GM23338 (cell line): Measurements from ENCODE around the gene NTM. TPM values are rescaled to one million over a fixed set of nuclear protein-coding genes. Genes with fewer than 3 reads are reported as not detected.

Experiments
- ATAC-seq: fragments of 200-7000 bp; cut with Tn5 transposase; 3 replicates; pipeline ENCODE4 v1.9.1; 2020
- DNase-seq: peaks from one replicate; pipeline ENCODE4 v3.0.0-alpha.2; 2015; ENCODE audit warnings: low spot score
- H2AFZ ChIP-seq: fragments of 200-600 bp; sonication (generic); 2 replicates; pipeline ENCODE4 v1.8.0; 2016; ENCODE audit warnings: antibody characterized with exemption, mild to moderate bottlenecking, moderate library complexity
- H3F3A ChIP-seq: fragments of 200-600 bp; sonication (generic); replicated peaks from 2 replicates; pipeline ENCODE4 v1.8.0; 2017; ENCODE audit warnings: antibody characterized with exemption, mixed run types, low read depth
- H3K27ac ChIP-seq: fragments of 200-600 bp; sonication (generic); 2 replicates; pipeline ENCODE4 v1.6.1; 2016; ENCODE audit warnings: low read depth
- H3K27me3 ChIP-seq: fragments of 200-600 bp; sonication (generic); 2 replicates; pipeline ENCODE4 v1.8.0; 2016; ENCODE audit warnings: mild to moderate bottlenecking, mixed run types, moderate library complexity; ENCODE audit not compliant: insufficient read depth
- H3K36me3 ChIP-seq: fragments of 200-600 bp; sonication (generic); 2 replicates; pipeline ENCODE4 v1.8.0; 2016; ENCODE audit warnings: mild to moderate bottlenecking; ENCODE audit not compliant: insufficient read depth
- H3K4me1 ChIP-seq: fragments of 200-600 bp; sonication (generic); 2 replicates; pipeline ENCODE4 v1.8.0; 2016; ENCODE audit warnings: mild to moderate bottlenecking, moderate library complexity; ENCODE audit not compliant: insufficient read depth
- H3K4me2 ChIP-seq: fragments of 200-600 bp; sonication (generic); 2 replicates; pipeline ENCODE4 v1.7.1; 2017; ENCODE audit warnings: mixed run types
- H3K4me3 ChIP-seq: fragments of 200-600 bp; sonication (generic); 2 replicates; pipeline ENCODE4 v1.6.1; 2016; ENCODE audit warnings: mixed run types
- H3K79me2 ChIP-seq: fragments of 200-600 bp; sonication (generic); replicated peaks from 2 replicates; pipeline ENCODE4 v1.8.0; 2017; ENCODE audit warnings: mild to moderate bottlenecking; ENCODE audit not compliant: insufficient read depth
- H3K9me2 ChIP-seq: fragments of 200-600 bp; sonication (generic); 2 replicates; pipeline ENCODE4 v1.8.0; 2017; ENCODE audit not compliant: insufficient read depth
- H4K20me1 ChIP-seq: fragments of 200-600 bp; sonication (generic); replicated peaks from 2 replicates; pipeline ENCODE4 v1.8.0; 2017; ENCODE audit warnings: mild to moderate bottlenecking; ENCODE audit not compliant: insufficient read depth
- H3K27ac Mint-ChIP-seq: 2 replicates; pipeline ENCODE4 v1.8.0; 2020; ENCODE audit warnings: inconsistent platforms, mild to moderate bottlenecking, moderate library complexity, mixed read lengths
- H3K27me3 Mint-ChIP-seq: 3 replicates; pipeline ENCODE4 v1.8.0; 2022; ENCODE audit warnings: low read depth, mild to moderate bottlenecking, moderate library complexity, mixed read lengths, inconsistent platforms; ENCODE audit not compliant: insufficient read depth, poor library complexity
- H3K36me3 Mint-ChIP-seq: 3 replicates; pipeline ENCODE4 v1.8.0; 2021; ENCODE audit warnings: low read depth, mild to moderate bottlenecking, inconsistent platforms, moderate library complexity, mixed read lengths
- H3K4me1 Mint-ChIP-seq: 3 replicates; pipeline ENCODE4 v1.8.0; 2020; ENCODE audit warnings: mild to moderate bottlenecking, inconsistent platforms, mixed read lengths
- H3K4me3 Mint-ChIP-seq: 3 replicates; pipeline ENCODE4 v1.8.0; 2021; ENCODE audit warnings: moderate library complexity, mild to moderate bottlenecking, inconsistent platforms, mixed read lengths
- H3K9me3 Mint-ChIP-seq: 3 replicates; pipeline ENCODE4 v1.8.0; 2020; ENCODE audit warnings: moderate library complexity, mild to moderate bottlenecking, inconsistent platforms, mixed read lengths
- CREB1 ChIP-seq: fragments of 250-450 bp; sonication (Bioruptor Pico); IDR thresholded peaks from 2 replicates; pipeline ENCODE4 v1.5.0; 2020; ENCODE audit warnings: low read depth, mild to moderate bottlenecking, moderate library complexity
- ETS1 ChIP-seq: IDR thresholded peaks from 2 replicates; pipeline ENCODE4 v1.6.1; 2016; ENCODE audit warnings: antibody characterized with exemption
- EZH2 ChIP-seq: fragments of 200-600 bp; sonication (generic); IDR thresholded peaks from one replicate; pipeline ENCODE4 v1.8.0; 2017; ENCODE audit warnings: antibody characterized with exemption, mild to moderate bottlenecking, low read depth; ENCODE audit not compliant: unreplicated experiment
- EZH2phosphoT487 ChIP-seq: fragments of 200-600 bp; sonication (generic); IDR thresholded peaks from one replicate; pipeline ENCODE4 v1.8.1; 2018; ENCODE audit warnings: antibody characterized with exemption; ENCODE audit not compliant: unreplicated experiment
- JUNB ChIP-seq: IDR thresholded peaks from one replicate; pipeline ENCODE4 v1.6.1; 2016; ENCODE audit warnings: antibody characterized with exemption; ENCODE audit not compliant: unreplicated experiment
- NANOG ChIP-seq: IDR thresholded peaks from 2 replicates; pipeline ENCODE4 v1.6.1; 2016; ENCODE audit warnings: antibody characterized with exemption, borderline replicate concordance
- POLR2AphosphoS5 ChIP-seq: IDR thresholded peaks from 2 replicates; pipeline ENCODE4 v1.6.1; 2016; ENCODE audit warnings: antibody characterized with exemption, low read depth
- STAT1 ChIP-seq: IDR thresholded peaks from one replicate; pipeline ENCODE4 v1.6.1; 2016; ENCODE audit warnings: antibody characterized with exemption; ENCODE audit not compliant: unreplicated experiment
- ZNF114 ChIP-seq: fragments of 250-450 bp; sonication (Bioruptor Pico); IDR thresholded peaks from 2 replicates; pipeline ENCODE4 v1.5.0; 2020; ENCODE audit warnings: mild to moderate bottlenecking, moderate library complexity
- ZNF331 ChIP-seq: fragments of 250-450 bp; sonication (Bioruptor Pico); IDR thresholded peaks from 2 replicates; pipeline ENCODE4 v1.5.0; 2020; ENCODE audit warnings: low read depth, mild to moderate bottlenecking, moderate library complexity
- polyA plus RNA-seq: library from polyadenylated mRNA; unstranded; fragments of >200 nt; fragmentation: Nextera tagmentation; extraction: Ambion mirVana; gene quantifications from 2 replicates; pipeline ENCODE4 v1.2.1, GENCODE V29; 2016
- total RNA-seq: library from RNA; depleted of rRNA; stranded (reverse); fragments of >200 nt; shearing (Covaris generic); gene quantifications from 2 replicates; pipeline ENCODE4 v1.2.3, GENCODE V29; 2014
- TF ChIP-seq, protein P1 (sequence below): fragments of 250-450 bp; sonication (Bioruptor Pico); IDR thresholded peaks from 2 replicates; pipeline ENCODE4 v1.5.0; 2020; ENCODE audit warnings: mild to moderate bottlenecking, moderate library complexity
- TF ChIP-seq, protein P2 (sequence below), 2 experiments: fragments of 200-600 bp in 1 of 2; sonication (generic) in 1 of 2; conservative IDR thresholded peaks; 2 replicates each; pipeline versions ENCODE4 v1.5.1 to v1.6.1; 2016 to 2017; ENCODE audit warnings: antibody characterized with exemption in 2 of 2, low read depth in 2 of 2, mild to moderate bottlenecking in 2 of 2, moderate library complexity in 1 of 2
- TF ChIP-seq, protein P3 (sequence below): IDR thresholded peaks from one replicate; pipeline ENCODE4 v1.6.1; 2018; ENCODE audit warnings: antibody characterized with exemption; ENCODE audit not compliant: unreplicated experiment

NTM gene
- total and polyA plus RNA-seq, 2 experiments from 2014 or later = 10.6 to 14.6 TPM

DNA sequence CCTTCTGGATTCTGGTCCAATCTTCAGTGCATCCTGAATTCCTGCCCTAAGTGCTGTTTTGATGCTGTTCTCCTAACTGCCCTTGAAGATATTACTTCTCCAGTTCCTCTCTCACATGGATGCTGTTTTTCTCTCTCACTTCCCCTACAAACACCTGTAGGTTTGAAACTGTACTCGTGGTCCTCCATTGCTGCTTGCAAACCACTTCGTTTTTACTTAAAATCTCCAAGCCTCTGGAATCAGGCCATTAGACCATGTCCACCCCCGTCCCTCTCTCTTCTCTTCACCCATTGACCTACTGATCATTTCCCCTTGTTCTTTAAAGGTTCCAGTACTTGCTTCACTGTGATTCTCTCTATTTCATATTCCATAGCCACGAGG, 988.1 kb downstream of the NTM start:
- H3K4me1 Mint-ChIP-seq = no peaks in the 10 kb centered on the region
- no peaks in the 10 kb centered on the region for H3K9me3 Mint-ChIP-seq

More for the DNA sequence above, 988.1 kb downstream of the NTM start:
- H3K4me3 Mint-ChIP-seq = no peak overlapping the region
- no peak overlapping the region for H3K27ac Mint-ChIP-seq
- Histone ChIP-seq H3K79me2 (no peaks in the 10 kb centered on the region), H3K9me2 (peaks cover 17% of the 10 kb centered on the region), H3K4me2 (no peak overlapping the region), H3K4me3 (no peak overlapping the region), H3K27ac (no peak overlapping the region), H4K20me1 (no peaks in the 10 kb centered on the region), H3K27me3 (no peaks in the 10 kb centered on the region), H3K36me3 (no peaks in the 10 kb centered on the region), H2AFZ (no peak overlapping the region), H3K4me1 (no peaks in the 10 kb centered on the region), H3F3A (no peaks in the 10 kb centered on the region)
- no peaks in the 10 kb centered on the region; the same call in 2 of the 3 replicates for H3K36me3 Mint-ChIP-seq
- H3K27me3 Mint-ChIP-seq = no peaks in the 10 kb centered on the region
- ATAC-seq (no peak), DNase-seq (no peak)
- TF ChIP-seq POLR2AphosphoS5 (no peak), CREB1 (CRISPR knock-in tag) (no peak), ETS1 (no peak), ZNF331 (CRISPR knock-in tag) (no peak), EZH2 (no peak), EZH2phosphoT487 (no peak), STAT1 (no peak), JUNB (no peak), ZNF114 (CRISPR knock-in tag) (no peak), NANOG (no peak)
- TF ChIP-seq, protein P1, sequence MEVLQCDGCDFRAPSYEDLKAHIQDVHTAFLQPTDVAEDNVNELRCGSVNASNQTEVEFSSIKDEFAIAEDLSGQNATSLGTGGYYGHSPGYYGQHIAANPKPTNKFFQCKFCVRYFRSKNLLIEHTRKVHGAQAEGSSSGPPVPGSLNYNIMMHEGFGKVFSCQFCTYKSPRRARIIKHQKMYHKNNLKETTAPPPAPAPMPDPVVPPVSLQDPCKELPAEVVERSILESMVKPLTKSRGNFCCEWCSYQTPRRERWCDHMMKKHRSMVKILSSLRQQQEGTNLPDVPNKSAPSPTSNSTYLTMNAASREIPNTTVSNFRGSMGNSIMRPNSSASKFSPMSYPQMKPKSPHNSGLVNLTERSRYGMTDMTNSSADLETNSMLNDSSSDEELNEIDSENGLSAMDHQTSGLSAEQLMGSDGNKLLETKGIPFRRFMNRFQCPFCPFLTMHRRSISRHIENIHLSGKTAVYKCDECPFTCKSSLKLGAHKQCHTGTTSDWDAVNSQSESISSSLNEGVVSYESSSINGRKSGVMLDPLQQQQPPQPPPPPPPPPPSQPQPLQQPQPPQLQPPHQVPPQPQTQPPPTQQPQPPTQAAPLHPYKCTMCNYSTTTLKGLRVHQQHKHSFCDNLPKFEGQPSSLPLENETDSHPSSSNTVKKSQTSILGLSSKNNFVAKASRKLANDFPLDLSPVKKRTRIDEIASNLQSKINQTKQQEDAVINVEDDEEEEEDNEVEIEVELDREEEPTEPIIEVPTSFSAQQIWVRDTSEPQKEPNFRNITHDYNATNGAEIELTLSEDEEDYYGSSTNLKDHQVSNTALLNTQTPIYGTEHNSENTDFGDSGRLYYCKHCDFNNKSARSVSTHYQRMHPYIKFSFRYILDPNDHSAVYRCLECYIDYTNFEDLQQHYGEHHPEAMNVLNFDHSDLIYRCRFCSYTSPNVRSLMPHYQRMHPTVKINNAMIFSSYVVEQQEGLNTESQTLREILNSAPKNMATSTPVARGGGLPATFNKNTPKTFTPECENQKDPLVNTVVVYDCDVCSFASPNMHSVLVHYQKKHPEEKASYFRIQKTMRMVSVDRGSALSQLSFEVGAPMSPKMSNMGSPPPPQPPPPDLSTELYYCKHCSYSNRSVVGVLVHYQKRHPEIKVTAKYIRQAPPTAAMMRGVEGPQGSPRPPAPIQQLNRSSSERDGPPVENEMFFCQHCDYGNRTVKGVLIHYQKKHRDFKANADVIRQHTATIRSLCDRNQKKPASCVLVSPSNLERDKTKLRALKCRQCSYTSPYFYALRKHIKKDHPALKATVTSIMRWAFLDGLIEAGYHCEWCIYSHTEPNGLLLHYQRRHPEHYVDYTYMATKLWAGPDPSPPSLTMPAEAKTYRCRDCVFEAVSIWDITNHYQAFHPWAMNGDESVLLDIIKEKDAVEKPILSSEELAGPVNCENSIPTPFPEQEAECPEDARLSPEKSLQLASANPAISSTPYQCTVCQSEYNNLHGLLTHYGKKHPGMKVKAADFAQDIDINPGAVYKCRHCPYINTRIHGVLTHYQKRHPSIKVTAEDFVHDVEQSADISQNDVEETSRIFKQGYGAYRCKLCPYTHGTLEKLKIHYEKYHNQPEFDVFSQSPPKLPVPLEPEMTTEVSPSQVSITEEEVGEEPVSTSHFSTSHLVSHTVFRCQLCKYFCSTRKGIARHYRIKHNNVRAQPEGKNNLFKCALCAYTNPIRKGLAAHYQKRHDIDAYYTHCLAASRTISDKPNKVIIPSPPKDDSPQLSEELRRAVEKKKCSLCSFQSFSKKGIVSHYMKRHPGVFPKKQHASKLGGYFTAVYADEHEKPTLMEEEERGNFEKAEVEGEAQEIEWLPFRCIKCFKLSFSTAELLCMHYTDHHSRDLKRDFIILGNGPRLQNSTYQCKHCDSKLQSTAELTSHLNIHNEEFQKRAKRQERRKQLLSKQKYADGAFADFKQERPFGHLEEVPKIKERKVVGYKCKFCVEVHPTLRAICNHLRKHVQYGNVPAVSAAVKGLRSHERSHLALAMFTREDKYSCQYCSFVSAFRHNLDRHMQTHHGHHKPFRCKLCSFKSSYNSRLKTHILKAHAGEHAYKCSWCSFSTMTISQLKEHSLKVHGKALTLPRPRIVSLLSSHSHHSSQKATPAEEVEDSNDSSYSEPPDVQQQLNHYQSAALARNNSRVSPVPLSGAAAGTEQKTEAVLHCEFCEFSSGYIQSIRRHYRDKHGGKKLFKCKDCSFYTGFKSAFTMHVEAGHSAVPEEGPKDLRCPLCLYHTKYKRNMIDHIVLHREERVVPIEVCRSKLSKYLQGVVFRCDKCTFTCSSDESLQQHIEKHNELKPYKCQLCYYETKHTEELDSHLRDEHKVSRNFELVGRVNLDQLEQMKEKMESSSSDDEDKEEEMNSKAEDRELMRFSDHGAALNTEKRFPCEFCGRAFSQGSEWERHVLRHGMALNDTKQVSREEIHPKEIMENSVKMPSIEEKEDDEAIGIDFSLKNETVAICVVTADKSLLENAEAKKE (CRISPR knock-in tag) = no peak
- TF ChIP-seq, protein P2, sequence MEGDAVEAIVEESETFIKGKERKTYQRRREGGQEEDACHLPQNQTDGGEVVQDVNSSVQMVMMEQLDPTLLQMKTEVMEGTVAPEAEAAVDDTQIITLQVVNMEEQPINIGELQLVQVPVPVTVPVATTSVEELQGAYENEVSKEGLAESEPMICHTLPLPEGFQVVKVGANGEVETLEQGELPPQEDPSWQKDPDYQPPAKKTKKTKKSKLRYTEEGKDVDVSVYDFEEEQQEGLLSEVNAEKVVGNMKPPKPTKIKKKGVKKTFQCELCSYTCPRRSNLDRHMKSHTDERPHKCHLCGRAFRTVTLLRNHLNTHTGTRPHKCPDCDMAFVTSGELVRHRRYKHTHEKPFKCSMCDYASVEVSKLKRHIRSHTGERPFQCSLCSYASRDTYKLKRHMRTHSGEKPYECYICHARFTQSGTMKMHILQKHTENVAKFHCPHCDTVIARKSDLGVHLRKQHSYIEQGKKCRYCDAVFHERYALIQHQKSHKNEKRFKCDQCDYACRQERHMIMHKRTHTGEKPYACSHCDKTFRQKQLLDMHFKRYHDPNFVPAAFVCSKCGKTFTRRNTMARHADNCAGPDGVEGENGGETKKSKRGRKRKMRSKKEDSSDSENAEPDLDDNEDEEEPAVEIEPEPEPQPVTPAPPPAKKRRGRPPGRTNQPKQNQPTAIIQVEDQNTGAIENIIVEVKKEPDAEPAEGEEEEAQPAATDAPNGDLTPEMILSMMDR (conservative IDR thresholded peaks at IDR 0.05; ENCODE audit: low read depth in 2 of 2) = no peak
- TF ChIP-seq, protein P3, sequence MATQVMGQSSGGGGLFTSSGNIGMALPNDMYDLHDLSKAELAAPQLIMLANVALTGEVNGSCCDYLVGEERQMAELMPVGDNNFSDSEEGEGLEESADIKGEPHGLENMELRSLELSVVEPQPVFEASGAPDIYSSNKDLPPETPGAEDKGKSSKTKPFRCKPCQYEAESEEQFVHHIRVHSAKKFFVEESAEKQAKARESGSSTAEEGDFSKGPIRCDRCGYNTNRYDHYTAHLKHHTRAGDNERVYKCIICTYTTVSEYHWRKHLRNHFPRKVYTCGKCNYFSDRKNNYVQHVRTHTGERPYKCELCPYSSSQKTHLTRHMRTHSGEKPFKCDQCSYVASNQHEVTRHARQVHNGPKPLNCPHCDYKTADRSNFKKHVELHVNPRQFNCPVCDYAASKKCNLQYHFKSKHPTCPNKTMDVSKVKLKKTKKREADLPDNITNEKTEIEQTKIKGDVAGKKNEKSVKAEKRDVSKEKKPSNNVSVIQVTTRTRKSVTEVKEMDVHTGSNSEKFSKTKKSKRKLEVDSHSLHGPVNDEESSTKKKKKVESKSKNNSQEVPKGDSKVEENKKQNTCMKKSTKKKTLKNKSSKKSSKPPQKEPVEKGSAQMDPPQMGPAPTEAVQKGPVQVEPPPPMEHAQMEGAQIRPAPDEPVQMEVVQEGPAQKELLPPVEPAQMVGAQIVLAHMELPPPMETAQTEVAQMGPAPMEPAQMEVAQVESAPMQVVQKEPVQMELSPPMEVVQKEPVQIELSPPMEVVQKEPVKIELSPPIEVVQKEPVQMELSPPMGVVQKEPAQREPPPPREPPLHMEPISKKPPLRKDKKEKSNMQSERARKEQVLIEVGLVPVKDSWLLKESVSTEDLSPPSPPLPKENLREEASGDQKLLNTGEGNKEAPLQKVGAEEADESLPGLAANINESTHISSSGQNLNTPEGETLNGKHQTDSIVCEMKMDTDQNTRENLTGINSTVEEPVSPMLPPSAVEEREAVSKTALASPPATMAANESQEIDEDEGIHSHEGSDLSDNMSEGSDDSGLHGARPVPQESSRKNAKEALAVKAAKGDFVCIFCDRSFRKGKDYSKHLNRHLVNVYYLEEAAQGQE = no peak
